Endothelial cell of hepatic sinusoid (primary cell): ENCODE measurements around the gene FCRL1.

Experiments used
- in situ Hi-C: cut with HindIII; loops from 2 replicates; pipeline ENCODE4 v1.10.0; 2017; ENCODE audit warnings: low sequenced_read_pairs

The FCRL1 gene

DNA sequence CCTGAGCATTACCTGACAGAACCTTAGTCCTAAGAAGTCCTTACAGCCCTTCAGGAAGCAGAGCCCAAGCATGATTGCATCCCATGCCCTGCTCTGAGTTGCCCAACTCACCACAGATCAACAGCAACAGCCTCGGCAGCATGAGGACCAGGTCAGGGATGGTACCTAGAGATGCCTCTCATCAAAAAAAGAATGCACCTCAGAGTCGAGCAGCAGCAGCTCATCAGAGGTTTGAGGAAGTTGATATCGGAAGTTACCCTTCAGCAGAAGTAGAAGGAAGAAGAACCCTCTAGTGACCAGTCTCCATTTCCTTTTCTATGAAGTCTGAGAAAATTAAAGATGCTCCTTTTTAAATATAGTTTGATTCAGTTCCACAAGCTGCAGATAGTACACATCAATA, at the start of gene FCRL1:
TSS of gene FCRL1 (minus strand) at position 225 of the 400 bp plus-strand sequence. CDS start at position 142, 83 bp downstream.
- in situ Hi-C loops, result no loop called here

GRCh38 chr1:157868654-157869053, 48.7 kb upstream of the FCRL1 start:
- in situ Hi-C loops, result no loop called here

- in situ Hi-C loops, result no loop called here
These were observed 42.5 kb upstream of the FCRL1 start for GRCh38 chr1:157862114-157863070.

- in situ Hi-C loops, result no loop called here
These were observed 36.6 kb upstream of the FCRL1 start for GRCh38 chr1:157856538-157856937.

DNA sequence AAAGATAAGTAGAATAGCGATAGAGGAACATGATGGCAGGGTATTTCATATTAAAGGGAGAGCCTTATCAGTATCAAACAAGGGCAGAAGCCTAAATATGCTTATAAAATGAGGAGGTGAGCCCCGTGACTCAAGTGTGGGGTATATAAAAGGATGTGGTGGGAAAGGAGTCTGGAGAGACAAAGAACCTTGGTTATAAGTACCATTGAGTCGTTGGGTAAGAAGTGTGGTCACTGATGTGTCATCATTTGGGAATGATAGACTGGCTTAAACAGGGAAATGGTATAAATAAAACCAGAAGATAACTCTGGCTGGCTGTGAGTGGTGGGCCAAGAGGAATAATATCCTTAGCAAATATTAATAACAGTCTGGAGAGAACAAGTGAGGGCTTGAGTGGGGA, 32.6 kb upstream of the FCRL1 start:
- in situ Hi-C loops, result no loop called here

- in situ Hi-C loops, result no loop called here
These were observed 29.4 kb upstream of the FCRL1 start for GRCh38 chr1:157849229-157849875.

DNA sequence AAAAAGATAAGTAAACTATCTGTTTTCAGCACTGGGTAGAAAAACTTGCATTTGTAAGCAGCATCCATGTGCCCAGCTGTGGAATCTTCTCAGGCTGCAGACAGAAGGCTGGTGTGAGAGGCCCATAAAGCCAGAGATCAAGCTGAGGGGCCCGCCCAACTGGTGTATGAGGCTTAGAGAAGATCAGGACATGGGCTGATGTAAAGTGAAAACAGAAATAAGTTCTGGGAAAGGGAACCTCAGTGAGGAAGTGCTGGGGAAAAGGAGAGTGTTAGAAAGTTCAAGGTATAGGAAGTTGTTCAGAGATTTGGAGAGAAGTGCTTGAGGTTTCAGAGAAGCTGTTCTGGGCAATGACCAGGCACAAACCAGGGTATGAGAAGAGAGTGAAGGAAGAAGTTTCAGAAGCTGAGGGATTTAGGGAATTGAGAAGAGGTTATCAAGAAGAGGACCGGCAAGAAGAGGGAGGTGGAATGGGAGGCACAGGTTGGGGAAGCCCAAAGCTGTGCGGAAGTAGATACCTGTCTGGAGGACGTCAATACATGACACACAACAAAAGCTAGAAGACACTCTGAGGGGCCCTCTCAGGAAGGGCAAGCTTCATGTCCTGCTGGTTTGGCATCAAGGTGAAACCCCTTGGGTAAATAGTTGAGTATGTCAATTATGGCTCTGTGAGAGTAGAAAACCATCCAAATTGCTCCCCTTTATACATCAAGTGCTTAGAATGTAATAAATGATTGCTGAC, 24.3 kb upstream of the FCRL1 start:
- in situ Hi-C loops, result no loop called here

DNA sequence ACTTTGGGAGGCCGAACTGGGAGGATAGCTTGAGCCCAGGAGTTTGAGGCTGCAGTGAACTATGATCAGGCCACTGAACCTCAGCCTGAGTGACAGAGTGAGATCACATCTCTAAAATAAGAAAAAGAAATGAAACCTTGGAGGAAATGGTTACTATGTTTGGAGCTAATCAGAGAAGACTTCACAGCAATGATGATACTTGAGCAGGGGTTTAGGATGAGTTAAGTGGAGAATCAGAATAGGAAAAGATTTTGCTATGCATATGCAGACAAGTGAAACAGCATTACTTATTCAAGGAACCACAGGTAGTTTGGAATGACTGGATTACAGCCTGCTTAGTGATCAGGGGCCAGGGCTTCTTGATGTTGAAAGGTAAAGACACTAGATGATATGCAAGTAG, 23.0 kb upstream of the FCRL1 start:
- in situ Hi-C loops, result no loop called here

GRCh38 chr1:157841708-157842107, 21.8 kb upstream of the FCRL1 start, which contains the start of gene CD5L:
TSS of gene CD5L (minus strand) at chr1:157841808. CDS start at chr1:157841701, 107 bp downstream.
- in situ Hi-C loops, result no loop called here

- in situ Hi-C loops, result no loop called here
These were observed 19.0 kb upstream of the FCRL1 start for GRCh38 chr1:157838966-157839365.

- in situ Hi-C loops, result no loop called here
These were observed 14.5 kb upstream of the FCRL1 start for GRCh38 chr1:157834430-157834829.

GRCh38 chr1:157833145-157833544, 13.2 kb upstream of the FCRL1 start:
- in situ Hi-C loops, result no loop called here

DNA sequence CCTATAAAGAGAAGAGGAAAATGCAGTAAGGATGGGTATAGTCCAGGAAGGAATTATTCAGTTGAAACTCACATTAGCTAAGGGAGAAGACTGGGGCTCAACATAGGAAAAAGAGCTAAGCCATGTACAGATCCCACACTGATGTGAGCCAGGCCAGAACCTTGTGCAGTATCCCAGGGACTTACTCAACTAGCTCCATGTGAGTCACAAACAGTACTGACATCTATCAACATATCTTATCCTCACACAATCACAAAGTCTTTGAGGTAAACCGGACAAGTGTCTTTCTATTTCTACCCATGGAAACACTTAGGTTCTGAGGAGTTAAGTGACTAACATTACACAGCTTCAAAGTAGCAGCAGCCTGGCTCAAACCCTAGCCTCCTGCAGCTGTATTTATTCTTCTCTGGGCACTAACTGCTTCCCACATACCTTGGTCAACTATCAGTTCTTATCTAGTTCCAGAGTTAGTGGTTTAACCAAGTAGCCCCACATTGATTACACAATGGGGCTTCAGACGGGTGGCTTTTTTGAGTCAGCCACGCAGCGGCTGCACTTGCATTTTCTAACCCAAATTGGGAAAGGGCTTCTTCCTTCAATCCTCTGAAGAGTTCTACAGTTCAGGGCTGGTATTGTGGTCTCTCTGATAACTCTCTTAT, 12.2 kb upstream of the FCRL1 start:
- in situ Hi-C loops, result no loop called here

DNA sequence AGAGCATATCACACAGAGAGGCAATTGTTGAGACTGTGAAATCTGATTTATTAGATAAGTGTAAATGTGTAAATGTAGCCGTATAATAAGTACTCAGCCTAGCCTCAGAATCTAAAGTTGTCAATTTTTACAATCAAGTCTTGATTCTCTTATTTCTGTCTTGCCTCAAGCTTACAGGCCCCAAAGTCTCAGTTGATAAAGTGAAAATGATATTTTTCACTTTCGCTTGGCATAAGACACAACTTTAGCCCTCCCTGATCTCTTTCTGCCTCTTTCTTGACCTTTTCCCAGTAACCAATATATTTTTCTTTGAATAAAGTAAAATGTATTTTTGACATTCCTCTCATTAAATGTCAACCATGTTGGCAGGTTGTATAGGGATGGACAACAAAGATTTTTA, 11.0 kb upstream of the FCRL1 start:
- in situ Hi-C loops, result no loop called here

DNA sequence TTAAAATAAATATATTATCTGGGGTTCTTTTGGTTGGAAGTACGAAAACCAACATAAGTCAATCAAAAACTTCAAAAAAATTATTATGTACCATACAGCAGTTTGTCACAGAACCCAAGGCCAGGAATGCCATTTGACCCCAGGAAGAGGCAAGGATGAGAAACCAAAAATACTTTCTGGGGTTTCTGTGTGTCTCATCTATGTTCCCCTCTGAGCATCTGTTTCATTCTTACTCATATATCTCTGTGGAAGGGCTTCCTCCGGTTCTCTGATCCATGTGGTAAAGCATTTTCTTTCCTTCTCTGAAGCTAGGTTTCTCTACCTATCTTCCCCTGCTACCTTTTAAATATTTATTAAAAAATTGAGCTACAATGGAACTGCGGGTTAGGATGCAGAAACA, 9.8 kb upstream of the FCRL1 start:
- in situ Hi-C loops, result no loop called here

- in situ Hi-C loops, result no loop called here
These were observed 9.3 kb upstream of the FCRL1 start for GRCh38 chr1:157829210-157829609.

DNA sequence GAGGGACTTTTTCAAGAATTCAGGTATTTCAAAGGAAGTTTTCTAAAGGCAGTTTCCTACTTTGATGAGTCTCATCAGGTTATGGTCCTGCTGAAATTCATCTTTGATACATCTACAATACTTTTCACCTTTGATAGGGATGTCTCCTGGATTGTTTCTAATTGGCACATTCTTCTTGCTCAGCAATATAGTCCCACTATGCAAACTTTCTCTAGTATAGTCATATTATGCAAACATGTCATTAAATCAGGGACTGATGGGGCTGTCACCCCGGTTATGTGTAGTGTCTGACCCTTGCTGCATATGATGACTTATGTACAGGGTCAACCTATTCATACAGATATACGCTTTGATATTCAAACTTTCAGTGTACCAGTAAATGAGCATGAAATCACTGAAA, 379 bp upstream of the FCRL1 start:
- in situ Hi-C loops, result no loop called here

GRCh38 chr1:157819215-157819614, 705 bp downstream of the FCRL1 start:
- in situ Hi-C loops, result no loop called here

DNA sequence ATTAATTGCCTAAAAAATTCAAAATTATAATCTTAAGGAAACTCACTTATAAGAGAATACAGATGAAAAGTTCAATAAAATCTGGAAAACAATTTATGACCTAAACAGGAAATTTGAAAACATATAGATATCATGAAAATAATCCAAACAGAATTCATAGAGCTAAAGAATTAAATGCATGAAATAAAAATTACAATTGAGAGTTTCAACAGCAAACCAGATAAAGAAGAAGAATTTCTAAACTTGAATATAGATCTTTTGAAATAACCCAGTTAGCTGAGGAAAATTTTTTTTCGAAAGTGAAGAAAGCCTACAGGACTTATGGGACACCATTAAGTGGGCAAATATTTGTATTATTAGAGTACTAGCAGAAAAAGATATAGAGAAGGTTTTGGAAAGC, 6.7 kb downstream of the FCRL1 start:
- in situ Hi-C loops, result no loop called here

- in situ Hi-C loops, result no loop called here
These were observed 13.3 kb downstream of the FCRL1 start for GRCh38 chr1:157806431-157807149.
